Measurements from ENCODE around the gene PHAF1. TPM values are rescaled to one million over a fixed set of nuclear protein-coding genes. Genes with fewer than 3 reads are reported as not detected.

PHAF1 gene
- total and polyA plus RNA-seq, 2 of the 13 experiments (the other 11 are each of a cell fraction or from before 2014, with no cell fraction given) = 48.3 to 174 TPM

GRCh38 chr16:67128417-67128816 lies 18.7 kb downstream of the PHAF1 start:
- POLR2A ChIA-PET = interaction anchor here (1.3 to 3.5 kb wide), 6 partner anchors 8 to 100 kb away, joined by 3 to 16 read pairs (median 5); partner anchors contain the start of genes B3GNT9 and CBFB
- intact Hi-C loops (cut with micrococcal nuclease; ENCODE audit: unreplicated experiment) = no loop called here
- H3K27ac ChIP-seq (ENCODE audit: extremely low read length, insufficient read depth, low read length) = no peak overlapping the region

DNA sequence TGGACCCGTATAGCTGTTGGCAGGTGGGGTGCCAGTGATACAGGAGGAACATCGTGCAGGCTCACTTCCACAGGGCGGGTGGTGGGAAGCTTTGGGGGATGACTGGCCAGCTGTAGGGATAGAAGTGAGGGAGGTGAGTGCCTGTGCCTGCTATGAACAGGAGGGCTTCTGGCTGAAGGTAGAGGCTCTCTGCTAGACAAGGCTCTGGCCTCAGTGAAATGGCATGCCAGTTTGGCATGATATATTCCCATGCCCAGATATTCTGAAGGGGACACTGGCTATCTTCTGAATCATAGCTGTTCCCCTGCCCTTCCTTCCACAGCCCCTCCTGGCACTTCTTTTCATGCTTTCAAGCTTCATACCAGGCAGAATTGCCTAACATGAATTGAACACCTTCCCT lies 19.1 kb downstream of the PHAF1 start:
- no peak; the same call in 1 of the 3 replicates for ATAC-seq

More at GRCh38 chr16:67128417-67128816, 18.7 kb downstream of the PHAF1 start:
- no peak overlapping the region for H3K4me2 ChIP-seq (ENCODE audit: low read depth, low read length)
- DNase-seq (ENCODE audit: low spot score) (no peak), ATAC-seq (no peak), FAIRE-seq (no peak)
- CTCF ChIA-PET (ENCODE audit: low intra/inter-chr PET ratio, low total read pairs) = no interaction called here
- no peak overlapping the region for H3K9ac ChIP-seq (ENCODE audit: insufficient read depth, low read depth, low read length)
- peaks cover 4% of the 10 kb centered on the region for H3K4me1 ChIP-seq (ENCODE audit: insufficient read depth, low read length)
- no peaks in the 10 kb centered on the region for H3K9me3 ChIP-seq (ENCODE audit: low read length)
- peaks cover 60 to 87% of the 10 kb centered on the region in 2 experiments for H3K36me3 ChIP-seq (replicated peaks in 1 of 2; ENCODE audit: control insufficient read depth in 1 of 2, insufficient read depth in 2 of 2, low read length in 2 of 2)
- in situ Hi-C loops (cut with HindIII; ENCODE audit: extremely low pct_ligation_motif_present, low pct_unique_long_range_greater_than_20kb) = no loop called here
- H3K4me3 ChIP-seq (replicated peaks in 1 of 3; ENCODE audit: insufficient read depth in 1 of 3, low read depth in 2 of 3, low read length in 3 of 3) = no peak overlapping the region
- H4K20me1 ChIP-seq (ENCODE audit: insufficient read depth, low read length) = peaks cover 23% of the 10 kb centered on the region
- H3K27me3 ChIP-seq (ENCODE audit: control insufficient read depth in 1 of 2, insufficient read depth in 2 of 2, low read length in 2 of 2) = no peaks in the 10 kb centered on the region
- BruUV-seq (replicated peaks) = no TSS peak
- H2AFZ ChIP-seq (ENCODE audit: low read length) = no peak overlapping the region
- peak; percentile 6 for TF ChIP-seq RBM22 (optimal IDR thresholded peaks at IDR 0.05; ENCODE audit: low read length)
- no peak for TF ChIP-seq ZNF724P (CRISPR knock-in tag; IDR thresholded peaks at IDR 0.05; ENCODE audit: borderline replicate concordance)
- peaks cover 29% of the 10 kb centered on the region for H3K79me2 ChIP-seq (ENCODE audit: insufficient read depth, low read length)

More for the DNA sequence above, 19.1 kb downstream of the PHAF1 start:
- Histone ChIP-seq H3K27me3 (ENCODE audit: control insufficient read depth in 1 of 2, insufficient read depth in 2 of 2, low read length in 2 of 2) (no peaks in the 10 kb centered on the region), H3K9me3 (ENCODE audit: low read length) (no peaks in the 10 kb centered on the region), H4K20me1 (ENCODE audit: insufficient read depth, low read length) (peaks cover 18% of the 10 kb centered on the region), H3K79me2 (ENCODE audit: insufficient read depth, low read length) (peaks cover 25% of the 10 kb centered on the region), H2AFZ (ENCODE audit: low read length) (no peak overlapping the region), H3K4me3 (replicated peaks in 1 of 3; ENCODE audit: insufficient read depth in 1 of 3, low read depth in 2 of 3, low read length in 3 of 3) (no peak overlapping the region), H3K4me1 (ENCODE audit: insufficient read depth, low read length) (no peaks in the 10 kb centered on the region; the same call in 1 of the 2 replicates), H3K36me3 (replicated peaks in 1 of 2; ENCODE audit: control insufficient read depth in 1 of 2, insufficient read depth in 2 of 2, low read length in 2 of 2) (peaks cover 58 to 84% of the 10 kb centered on the region in 2 experiments), H3K9ac (ENCODE audit: insufficient read depth, low read depth, low read length) (no peak overlapping the region), H3K27ac (ENCODE audit: extremely low read length, insufficient read depth, low read length) (no peak overlapping the region), H3K4me2 (ENCODE audit: low read depth, low read length) (no peak overlapping the region)
- intact Hi-C loops (cut with micrococcal nuclease; ENCODE audit: unreplicated experiment) (no loop called here), in situ Hi-C loops (cut with HindIII; ENCODE audit: extremely low pct_ligation_motif_present, low pct_unique_long_range_greater_than_20kb) (no loop called here)
- FAIRE-seq (no peak), DNase-seq (ENCODE audit: low spot score) (no peak)
- no TSS peak for BruUV-seq (replicated peaks)
- TF ChIP-seq ZNF589 (CRISPR knock-in tag; conservative IDR thresholded peaks at IDR 0.05) = no peak
- no peak for TF ChIP-seq ZNF18 (CRISPR knock-in tag; IDR thresholded peaks at IDR 0.05; ENCODE audit: insufficient replicate concordance)
- WGBS (ENCODE audit: low lambda C conversion rate) = 96% methylated on average over 3 of the region's 3 CpGs
- CTCF ChIA-PET (ENCODE audit: low intra/inter-chr PET ratio, low total read pairs) = no interaction called here
- POLR2A ChIA-PET = interaction anchor here (0.6 to 3.5 kb wide), 7 partner anchors 8 to 107 kb away, joined by 3 to 16 read pairs (median 5); partner anchors contain the start of genes B3GNT9 and CBFB

Measured in HepG2 (cell line).